HG02981 (cell line): Measurements from ENCODE around the gene PEAK1.

Source experiments
- ATAC-seq: cut with Tn5 transposase; IDR thresholded peaks from one replicate; pipeline ENCODE4 v1.9.1; 2021; ENCODE audit warnings: mild to moderate bottlenecking, moderate library complexity; ENCODE audit not compliant: unreplicated experiment

The PEAK1 gene

DNA sequence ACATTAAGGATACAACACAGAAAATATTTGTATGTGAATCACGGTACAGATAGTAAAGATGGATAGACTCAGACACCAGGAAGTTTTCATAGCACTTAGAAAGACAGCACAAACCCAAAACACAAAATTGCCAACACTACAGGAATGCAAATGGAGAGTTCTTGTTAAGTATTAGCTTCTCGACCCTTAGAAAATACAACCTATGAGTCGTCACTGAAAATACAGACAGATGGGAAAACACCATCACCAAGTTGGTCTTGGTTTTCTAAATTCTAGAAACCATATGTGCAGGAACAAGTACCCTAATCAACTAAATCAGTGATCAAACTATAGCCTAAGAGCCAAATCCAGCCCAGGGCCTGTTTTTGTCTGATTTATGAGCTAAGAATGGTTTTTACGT, 50.7 kb downstream of the PEAK1 start:
- no peak for ATAC-seq

DNA sequence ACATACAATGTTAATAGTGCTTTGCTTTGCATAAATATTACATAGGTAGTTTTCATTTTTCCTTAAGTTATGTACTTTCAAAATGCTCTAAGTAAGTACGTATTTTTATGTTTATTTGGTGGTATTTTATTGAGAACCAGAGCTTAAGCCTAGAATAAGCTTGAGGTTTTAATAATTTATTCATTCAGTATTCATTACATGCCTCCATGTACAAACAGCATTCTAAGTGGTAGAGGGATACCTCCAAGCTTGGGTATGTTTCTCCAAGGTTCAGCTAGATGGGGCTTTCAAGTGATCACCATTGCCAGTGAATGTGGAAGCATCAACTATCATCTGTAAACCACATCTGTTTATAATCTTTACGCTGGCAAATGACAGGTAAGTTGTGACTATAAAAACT, 52.3 kb downstream of the PEAK1 start:
- no peak for ATAC-seq

DNA sequence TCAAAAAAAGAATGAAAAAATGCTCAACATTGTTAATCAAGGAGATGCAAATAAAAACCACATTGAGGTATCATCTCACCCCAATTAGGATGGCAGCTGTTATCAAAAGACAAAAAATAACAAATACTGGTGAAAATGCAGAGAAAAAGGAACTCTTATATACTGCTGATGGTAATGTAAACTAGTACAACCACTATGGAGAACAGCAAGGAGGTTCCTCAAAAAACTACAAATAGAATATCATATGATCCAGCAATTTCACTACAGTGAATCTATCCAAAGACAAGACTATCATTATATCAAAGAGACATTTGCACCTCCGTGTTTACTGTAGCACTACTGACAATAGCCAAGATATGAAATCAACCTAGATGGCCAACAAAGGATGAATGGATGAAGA, 58.4 kb downstream of the PEAK1 start:
- no peak for ATAC-seq

DNA sequence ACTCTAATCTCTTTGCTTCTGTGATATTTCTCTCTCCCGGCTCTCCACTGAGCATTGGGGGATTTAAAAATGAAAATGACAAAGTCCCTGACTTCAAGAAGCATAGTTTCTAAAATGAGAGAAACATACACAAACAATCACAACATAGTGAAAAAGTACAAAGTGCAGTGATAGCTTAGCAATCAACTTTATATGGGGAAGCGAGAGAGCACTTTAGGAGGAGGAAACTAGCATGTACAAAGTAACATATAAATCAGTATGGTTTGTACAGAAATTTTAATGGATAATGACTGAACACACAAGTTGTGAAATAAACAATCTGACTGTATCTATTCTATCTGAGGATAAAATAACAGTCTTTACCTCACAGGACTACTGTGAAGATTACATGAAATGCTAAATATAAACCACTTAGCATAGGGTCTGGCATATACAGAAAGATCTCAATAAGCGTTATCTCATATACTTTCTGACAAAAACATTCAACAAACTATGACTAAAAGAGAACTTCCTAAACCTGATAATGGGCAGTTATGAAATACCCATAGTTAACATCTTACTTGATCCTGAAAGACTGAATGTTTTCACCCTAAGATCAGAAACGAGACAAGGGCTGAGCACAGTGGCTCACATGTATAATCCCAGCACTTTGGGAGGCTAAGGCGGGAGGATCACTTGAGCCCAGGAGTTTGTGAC, 61.2 kb downstream of the PEAK1 start:
- ATAC-seq: no peak

DNA sequence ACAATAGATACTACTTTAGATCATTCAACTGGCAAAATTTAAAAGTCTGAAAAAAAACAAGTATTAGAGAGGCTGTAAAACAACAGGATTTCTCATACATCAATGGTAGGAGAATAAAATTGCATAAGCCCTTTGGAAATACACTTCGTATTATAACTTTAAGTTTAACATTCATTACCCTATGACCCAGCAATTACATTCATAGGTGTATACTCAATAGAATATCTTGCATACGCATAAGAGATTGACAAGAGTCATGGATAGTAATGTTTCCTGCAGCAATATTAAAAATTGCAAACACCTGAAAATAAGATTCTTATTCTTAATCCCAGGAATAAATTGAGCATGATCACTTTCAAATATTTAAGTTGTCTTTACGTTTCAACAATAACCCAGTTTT, 63.6 kb downstream of the PEAK1 start:
- ATAC-seq: no peak

DNA sequence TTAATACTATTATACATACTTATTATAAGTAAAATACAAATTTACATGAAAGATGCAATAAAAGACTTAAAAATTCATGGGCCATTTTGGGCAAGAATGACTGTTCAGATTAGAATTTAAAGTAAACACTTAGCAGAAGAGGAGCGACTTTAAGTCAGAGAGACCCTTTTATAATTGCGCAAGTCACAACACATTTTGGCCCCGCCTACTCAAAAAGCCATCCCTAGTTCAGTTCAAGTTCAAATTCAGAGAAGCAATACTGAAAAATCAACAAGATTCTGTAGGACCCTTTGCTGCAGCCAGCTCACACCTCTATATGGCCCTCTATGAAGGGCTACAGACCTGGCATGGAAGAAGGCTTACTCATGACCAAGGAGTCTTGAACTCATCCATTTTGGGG, 64.6 kb downstream of the PEAK1 start:
- ATAC-seq: no peak

DNA sequence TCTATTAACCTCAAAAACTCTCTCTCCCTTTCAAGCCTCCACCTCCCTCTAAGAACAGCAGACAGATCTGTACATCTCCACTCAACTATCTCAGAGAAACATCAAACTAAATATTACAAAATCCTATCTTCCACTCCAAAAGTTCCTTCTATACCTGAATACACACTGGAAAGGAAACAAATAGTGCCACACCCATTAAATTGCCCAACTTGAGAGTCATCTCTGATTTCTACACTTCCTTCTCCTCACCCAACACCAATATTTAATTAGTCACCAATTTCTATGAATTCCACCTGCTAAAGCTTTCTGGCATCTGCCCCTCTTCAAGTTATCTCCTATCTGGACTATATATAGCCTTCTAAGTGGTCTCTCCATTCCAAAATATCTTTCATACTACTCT, 65.8 kb downstream of the PEAK1 start:
- ATAC-seq: no peak

DNA sequence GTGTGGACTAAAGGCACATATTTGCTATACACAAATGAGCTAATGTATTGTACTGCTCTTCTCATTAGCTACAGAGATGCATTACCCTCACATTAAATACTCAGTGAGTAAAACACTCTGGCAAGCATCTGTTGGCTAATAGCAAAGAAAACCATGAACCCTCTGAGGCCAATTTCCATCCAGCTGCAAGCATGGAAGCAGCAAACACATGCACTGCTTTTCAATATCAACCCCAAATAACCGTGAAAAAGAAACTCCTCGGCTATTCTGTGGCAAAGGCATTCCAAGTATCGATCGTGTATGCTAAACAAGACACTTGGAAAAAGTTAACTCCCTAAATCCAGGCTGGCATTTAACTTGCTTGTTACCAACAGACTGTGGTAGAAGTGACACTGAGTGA, 67.0 kb downstream of the PEAK1 start:
- no peak for ATAC-seq

DNA sequence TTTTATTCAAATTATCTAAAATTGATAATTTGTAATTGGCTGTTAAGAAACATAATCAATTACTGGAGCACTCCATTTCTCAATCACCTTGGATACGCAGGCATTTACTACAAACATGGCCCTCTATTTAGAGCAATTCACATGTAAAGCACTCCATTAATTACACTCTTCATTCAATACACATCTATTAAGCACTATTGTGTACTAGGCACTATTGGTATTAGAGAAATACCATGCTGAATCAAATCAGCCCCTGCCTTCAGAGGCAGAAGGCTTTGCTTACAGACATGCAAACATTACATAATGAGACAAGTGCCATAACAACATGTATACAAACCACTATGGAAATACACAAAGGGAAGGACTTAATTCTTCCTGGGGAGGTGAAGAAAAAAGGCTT, 69.1 kb downstream of the PEAK1 start:
- no peak for ATAC-seq

DNA sequence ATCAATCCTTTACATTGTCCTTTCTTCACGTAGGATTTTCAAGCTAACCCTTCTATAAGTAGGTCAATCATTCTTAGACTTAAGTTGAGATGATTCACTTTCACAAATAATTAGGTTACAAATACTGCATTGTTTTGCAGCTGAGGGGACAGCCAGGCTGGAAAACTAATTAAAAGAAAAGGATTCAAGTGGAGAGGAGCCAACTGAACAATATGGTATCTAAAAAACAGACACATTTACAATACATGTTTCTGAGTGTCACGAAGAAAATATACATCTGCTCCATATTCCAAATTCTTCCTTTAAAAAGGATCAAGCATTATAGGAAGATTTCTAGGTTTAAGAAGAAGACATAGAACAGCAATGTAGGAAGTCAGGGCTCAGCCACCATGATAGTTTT, 70.2 kb downstream of the PEAK1 start:
- no peak for ATAC-seq

DNA sequence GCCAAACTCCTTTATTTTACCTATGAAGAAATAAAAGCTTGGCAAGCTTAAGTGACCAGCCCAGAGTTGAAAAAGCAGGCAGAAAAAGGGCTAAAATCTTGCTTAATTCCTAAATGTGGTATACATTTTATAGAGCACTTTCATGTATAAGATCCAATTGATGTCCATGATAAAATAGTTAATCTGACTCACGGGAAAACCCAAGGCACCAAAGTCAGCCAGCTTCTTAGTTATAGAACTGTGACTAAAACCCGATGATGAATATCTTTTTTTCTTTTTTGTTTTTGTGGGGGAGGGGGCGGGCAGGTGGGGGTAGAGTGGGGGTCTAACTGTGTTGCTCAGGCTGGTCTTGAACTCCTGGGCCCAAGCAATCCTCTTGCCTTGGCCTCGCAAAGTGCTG, 71.4 kb downstream of the PEAK1 start:
- ATAC-seq: no peak

DNA sequence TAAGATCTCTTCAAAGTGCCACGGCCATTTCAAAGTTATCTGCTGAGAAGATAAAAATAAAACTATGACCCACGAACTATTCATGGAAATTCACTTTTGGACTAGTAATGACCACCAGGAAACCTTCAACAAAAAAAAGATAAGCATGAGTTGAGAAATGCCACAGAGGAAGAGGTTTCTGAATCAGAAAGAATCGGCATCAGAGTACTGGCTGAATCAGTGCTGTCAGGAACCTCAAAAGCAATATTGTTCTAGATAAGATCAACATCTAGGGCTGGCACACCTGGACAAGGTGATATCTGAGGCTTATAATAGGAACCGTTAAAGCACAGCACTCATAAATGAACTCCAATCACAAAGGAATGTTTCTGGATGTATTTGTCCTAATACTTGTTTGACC, 72.7 kb downstream of the PEAK1 start:
- no peak for ATAC-seq

DNA sequence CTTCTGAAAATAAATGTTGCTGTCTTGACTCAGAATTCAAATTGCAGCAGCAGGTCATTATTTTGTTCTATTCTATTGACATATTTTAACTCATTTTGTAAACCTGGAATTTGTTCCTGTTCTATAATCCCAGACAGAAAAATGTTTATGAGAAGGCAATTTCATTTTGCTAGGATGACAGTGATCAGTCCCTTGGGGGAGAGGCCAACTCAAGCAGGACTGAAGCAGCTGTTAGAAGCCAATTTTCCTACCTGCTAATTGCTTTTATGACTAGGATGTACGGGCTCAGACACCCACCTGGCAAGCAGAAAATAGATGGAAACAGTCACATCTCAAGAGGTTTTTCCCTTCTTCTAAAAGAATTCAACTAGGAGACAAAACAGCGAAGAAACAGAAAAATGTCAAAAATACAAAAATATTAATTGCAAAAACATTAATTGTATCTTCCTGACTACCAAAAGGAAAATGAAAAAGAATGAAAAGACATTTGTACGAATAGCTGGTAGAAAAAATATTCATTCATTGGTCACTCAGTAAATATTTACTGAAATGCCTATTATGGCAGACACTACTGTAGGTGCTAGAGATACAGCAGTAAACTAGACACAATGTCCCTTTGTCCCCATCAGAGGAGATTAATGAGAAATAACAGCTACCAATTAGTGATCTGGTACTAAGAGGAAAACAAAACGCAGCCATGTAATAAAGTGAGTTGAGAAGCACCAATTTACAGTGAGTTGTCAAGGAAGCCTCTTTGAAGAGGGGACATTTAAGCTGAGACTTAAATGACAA, 73.5 kb downstream of the PEAK1 start:
- no peak for ATAC-seq

DNA sequence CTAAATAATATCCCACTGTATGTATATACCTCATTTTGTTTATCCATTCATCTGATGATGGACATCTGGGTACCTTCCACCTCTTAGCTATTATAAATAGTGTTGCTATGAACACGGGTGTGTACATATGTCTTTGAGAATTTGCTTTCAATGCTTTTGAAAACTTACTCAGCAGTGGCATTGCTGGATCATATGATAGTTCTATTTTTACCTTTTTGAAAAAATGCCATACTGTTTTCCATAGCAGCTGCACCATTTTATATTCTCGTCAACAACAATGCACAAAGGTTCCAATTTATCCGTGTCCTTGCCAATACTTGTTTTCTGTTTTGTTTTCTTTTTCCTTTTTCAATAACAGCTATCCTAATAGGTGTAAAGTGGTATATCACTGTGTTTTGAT, 77.1 kb downstream of the PEAK1 start:
- no peak for ATAC-seq

DNA sequence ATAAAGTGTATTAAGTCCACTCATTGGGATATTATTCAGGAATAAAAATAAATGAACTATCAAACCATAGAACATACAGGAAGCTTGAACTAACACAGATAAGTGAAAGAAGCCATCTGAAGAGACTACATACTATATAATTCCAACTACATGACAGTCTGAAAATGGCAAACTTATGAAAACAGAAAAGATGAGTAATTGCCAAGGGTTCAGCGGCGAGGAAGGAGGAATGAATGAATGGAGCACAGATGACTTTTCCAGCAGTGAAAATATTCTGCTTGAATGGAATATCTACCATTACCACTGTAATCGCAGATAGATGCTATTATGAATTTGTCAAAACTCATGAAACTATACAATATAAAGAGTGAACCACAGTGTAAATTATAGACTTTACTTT, 79.7 kb downstream of the PEAK1 start:
- no peak for ATAC-seq

DNA sequence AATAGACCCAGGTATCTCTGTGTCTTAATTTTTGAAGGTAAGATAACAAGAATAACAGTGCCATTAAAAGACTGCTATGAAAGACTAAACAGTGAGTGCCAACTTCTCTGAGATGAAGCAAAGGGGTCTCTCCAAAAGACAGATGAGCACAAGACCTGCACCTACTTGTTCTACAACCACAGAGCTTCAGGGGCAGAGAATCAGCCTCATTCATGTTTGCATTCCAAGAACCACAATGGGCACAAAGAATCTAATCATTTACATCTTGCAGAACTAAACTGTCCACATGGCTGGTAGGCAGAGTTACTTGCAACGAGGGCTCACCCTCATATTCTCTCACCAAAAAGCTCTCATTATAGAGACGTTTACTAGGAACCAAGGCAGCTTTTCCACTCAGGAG, 83.9 kb downstream of the PEAK1 start:
- ATAC-seq: no peak

DNA sequence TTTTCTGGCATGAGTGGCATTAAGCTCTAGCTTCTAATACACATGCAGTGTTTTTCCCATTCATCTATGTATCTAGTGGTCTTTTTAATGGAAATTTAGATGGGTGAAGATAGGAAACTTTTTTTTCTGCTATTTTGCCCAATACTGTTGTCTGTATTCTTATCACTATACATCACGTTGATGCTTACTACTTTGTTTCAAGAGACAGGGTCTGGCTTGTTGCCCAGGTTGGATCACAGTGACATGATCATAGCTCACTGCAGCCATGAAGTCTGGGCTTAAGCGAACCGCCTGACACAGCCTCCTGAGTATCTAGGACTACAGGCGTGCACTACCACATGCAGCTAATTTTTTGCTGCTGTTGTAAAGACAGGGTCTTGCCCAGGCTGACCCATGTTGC, 84.6 kb downstream of the PEAK1 start:
- ATAC-seq: no peak

DNA sequence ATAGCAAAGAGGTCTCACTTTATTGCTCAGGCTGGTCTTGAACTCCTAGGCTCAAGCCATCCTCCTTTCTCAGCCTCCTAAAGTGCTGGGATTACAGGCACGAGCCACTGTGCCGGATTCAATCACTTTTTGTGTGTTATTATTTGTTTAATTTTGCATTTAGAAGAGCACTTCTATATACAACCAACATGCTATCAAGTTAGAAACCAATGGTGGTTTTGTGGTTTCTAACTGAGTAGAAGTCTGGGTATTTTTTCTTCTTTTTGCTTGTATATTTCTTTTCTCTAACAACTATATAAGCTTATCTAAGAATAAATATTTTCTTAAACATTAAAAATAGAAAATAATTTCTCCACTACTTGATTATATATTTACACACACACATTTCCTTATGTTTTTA, 86.7 kb downstream of the PEAK1 start:
- ATAC-seq: no peak

DNA sequence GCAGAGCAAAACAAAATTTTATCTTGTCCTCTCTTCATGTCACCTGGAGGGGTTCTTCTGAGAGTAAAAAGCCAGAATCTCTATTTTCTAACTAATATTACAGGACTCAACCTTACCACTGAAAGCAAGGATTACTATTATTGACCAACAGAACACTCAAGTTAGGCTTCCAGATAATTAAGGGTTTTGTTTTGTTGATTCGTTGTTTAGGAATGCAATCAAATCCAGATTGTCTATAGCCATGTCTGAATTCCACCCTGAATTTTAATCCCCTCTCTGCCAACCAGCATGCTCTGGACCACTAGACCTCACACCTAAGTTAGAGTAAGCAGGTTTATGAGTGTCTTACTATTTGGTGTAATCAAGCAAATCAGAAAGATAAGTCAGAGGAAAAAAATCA, 90.7 kb downstream of the PEAK1 start:
- no peak for ATAC-seq

DNA sequence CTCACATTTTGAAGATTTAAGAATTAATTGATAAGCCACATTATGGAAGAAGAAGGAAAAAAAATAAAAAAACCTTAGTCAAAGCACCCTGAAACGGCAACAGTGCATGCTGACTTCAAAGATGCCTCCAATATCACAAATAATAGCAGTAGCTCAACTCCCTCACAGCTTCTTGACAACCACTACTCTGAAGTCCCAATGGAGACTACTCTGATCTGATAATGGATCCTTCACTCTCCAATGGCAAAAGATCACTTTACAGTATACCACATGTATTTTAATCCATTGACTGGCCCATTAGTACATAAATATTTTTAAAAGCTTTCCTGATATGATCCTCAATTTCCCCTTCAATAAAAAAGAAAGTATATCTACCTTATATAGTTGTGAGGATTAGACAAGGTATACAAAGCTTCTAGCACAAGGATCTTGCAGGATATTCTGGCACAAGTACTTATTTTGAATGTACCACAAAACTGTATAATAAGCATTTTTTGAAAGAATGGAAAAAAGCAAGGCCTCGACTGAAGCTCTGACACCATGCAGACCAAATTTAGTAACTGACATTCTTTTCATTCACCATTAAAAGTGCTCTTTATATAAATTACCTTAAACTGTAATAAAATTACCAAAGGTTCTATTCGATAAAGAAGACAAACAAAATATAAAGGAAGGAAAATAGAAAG, 91.9 kb downstream of the PEAK1 start:
- no peak for ATAC-seq

DNA sequence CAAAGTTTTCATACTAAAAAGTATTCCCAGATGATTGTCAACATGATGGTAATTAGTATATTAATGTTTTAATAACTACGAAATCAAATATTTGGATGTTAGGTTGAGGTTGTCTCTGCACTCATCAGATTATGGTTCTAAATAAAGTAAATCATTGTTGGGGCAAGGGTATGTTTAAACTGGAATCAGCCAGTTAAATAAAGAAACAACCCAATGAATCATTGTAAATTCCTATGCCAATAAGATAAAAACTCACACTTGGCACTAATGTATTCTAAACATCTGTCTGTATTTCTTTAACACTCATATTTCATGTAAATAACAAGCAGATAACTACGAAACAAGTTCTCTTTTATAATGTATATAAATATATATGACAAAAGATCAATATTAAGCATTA, 92.7 kb downstream of the PEAK1 start:
- ATAC-seq: no peak

DNA sequence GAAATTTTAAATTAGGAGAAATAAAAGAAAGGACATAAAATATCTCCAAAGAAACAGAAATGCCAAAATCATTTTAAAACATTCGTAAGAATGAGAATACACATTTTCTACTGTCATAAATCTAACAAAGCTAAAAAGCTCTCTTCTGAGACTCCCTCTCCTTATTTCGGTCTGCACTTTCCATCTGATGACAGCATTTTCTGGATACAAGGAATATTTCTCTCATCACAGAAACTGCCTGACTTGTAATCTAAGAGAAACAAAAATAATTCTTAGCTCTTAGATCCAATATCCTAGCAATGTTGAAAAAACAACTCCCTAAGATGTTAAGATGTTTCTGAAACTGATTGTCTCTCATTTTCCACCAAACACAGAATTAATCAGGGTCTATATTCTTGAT, 93.5 kb downstream of the PEAK1 start:
- no peak for ATAC-seq
